Activated naive CD8-positive, alpha-beta T cell treated with anti-CD3 and anti-CD28 coated beads for 36 hours (primary cell): ENCODE measurements around the gene ATPAF1. TPM values are rescaled to one million over a fixed set of nuclear protein-coding genes. Genes with fewer than 3 reads are reported as not detected.
"Not testable (repeated sequence)": the region's sequence is repeated elsewhere in the genome, so short reads cannot be mapped to it uniquely, and the experiment has no call there.

ENCODE experiments used
- DNase-seq: peaks from one replicate; pipeline ENCODE4 v3.0.0; 2021
- H3K27ac Mint-ChIP-seq: one replicate; pipeline ENCODE4 v1.8.0; 2022; ENCODE audit warnings: mild to moderate bottlenecking, moderate library complexity, mixed read lengths
- H3K27me3 Mint-ChIP-seq: one replicate; pipeline ENCODE4 v1.8.0; 2022; ENCODE audit warnings: mild to moderate bottlenecking, mixed read lengths
- H3K36me3 Mint-ChIP-seq: one replicate; pipeline ENCODE4 v1.8.0; 2021; ENCODE audit warnings: mild to moderate bottlenecking, mixed read lengths
- H3K4me1 Mint-ChIP-seq: one replicate; pipeline ENCODE4 v1.8.0; 2021; ENCODE audit warnings: mixed read lengths
- H3K4me3 Mint-ChIP-seq: one replicate; pipeline ENCODE4 v1.8.0; 2022; ENCODE audit warnings: mild to moderate bottlenecking, moderate library complexity, mixed read lengths
- H3K9me3 Mint-ChIP-seq: one replicate; pipeline ENCODE4 v1.8.0; 2022; ENCODE audit warnings: mixed read lengths
- total RNA-seq, 2 experiments: library from RNA; stranded (reverse); gene quantifications; one replicate each; pipeline ENCODE4 v1.2.3, GENCODE V29; 2021

Gene ATPAF1
- 10 to 100 TPM; 45.0 to 46.6 TPM for total RNA-seq

- Mint-ChIP-seq H3K4me1 (peaks cover 15% of the 10 kb centered on the region), H3K9me3 (no peaks in the 10 kb centered on the region), H3K27ac (peak within 1 kb of the TSS; percentile 38), H3K36me3 (peaks cover 13% of the 10 kb centered on the region), H3K27me3 (no peaks in the 10 kb centered on the region), H3K4me3 (peak within 1 kb of the TSS; percentile 84)
- DNase-seq: peak; percentile 72
These were observed at the start of gene ATPAF1 for GRCh38 chr1:46667782-46668760. ATPAF1 (minus strand) TSS chr1:46668364; CDS start chr1:46668322, 42 bp downstream.

GRCh38 chr1:46717654-46718053 lies 49.5 kb upstream of the ATPAF1 start:
- peak overlapping the region; percentile 83 for H3K27ac Mint-ChIP-seq
- H3K9me3 Mint-ChIP-seq: no peaks in the 10 kb centered on the region
- H3K27me3 Mint-ChIP-seq: no peaks in the 10 kb centered on the region
- DNase-seq: no peak
- peak overlapping the region; percentile 96 for H3K4me3 Mint-ChIP-seq
- H3K4me1 Mint-ChIP-seq: peaks cover 38% of the 10 kb centered on the region
- peaks cover 15% of the 10 kb centered on the region for H3K36me3 Mint-ChIP-seq

GRCh38 chr1:46714976-46715375 lies 46.8 kb upstream of the ATPAF1 start:
- no peaks in the 10 kb centered on the region for H3K9me3 Mint-ChIP-seq
- H3K4me1 Mint-ChIP-seq: peaks cover 41% of the 10 kb centered on the region
- H3K4me3 Mint-ChIP-seq: no peak overlapping the region
- H3K36me3 Mint-ChIP-seq: peaks cover 15% of the 10 kb centered on the region
- no peaks in the 10 kb centered on the region for H3K27me3 Mint-ChIP-seq
- DNase-seq: no peak
- no peak overlapping the region for H3K27ac Mint-ChIP-seq

GRCh38 chr1:46708121-46708520 lies 40.0 kb upstream of the ATPAF1 start:
- Mint-ChIP-seq H3K9me3 (no peaks in the 10 kb centered on the region), H3K27me3 (no peaks in the 10 kb centered on the region), H3K4me3 (no peak overlapping the region), H3K27ac (no peak overlapping the region), H3K36me3 (peaks cover 15% of the 10 kb centered on the region), H3K4me1 (peaks cover 17% of the 10 kb centered on the region)
- no peak for DNase-seq

- Mint-ChIP-seq H3K27ac (no peak overlapping the region), H3K4me3 (no peak overlapping the region), H3K36me3 (peaks cover 15% of the 10 kb centered on the region), H3K9me3 (no peaks in the 10 kb centered on the region), H3K4me1 (peaks cover 19% of the 10 kb centered on the region), H3K27me3 (no peaks in the 10 kb centered on the region)
- no peak for DNase-seq
These were observed 37.2 kb upstream of the ATPAF1 start for GRCh38 chr1:46705408-46705807.

GRCh38 chr1:46703927-46704641 lies 35.9 kb upstream of the ATPAF1 start:
- DNase-seq: no peak
- Mint-ChIP-seq H3K36me3 (peaks cover 12% of the 10 kb centered on the region), H3K27ac (no peak overlapping the region), H3K27me3 (no peaks in the 10 kb centered on the region), H3K4me1 (peaks cover 24% of the 10 kb centered on the region), H3K4me3 (no peak overlapping the region), H3K9me3 (no peaks in the 10 kb centered on the region)

GRCh38 chr1:46699666-46700065 lies 31.5 kb upstream of the ATPAF1 start:
- Mint-ChIP-seq H3K4me3 (no peak overlapping the region), H3K27me3 (no peaks in the 10 kb centered on the region), H3K36me3 (peaks cover 25% of the 10 kb centered on the region), H3K27ac (no peak overlapping the region), H3K4me1 (peaks cover 21% of the 10 kb centered on the region), H3K9me3 (peaks cover 2% of the 10 kb centered on the region)
- DNase-seq: no peak

- no peak overlapping the region for H3K4me3 Mint-ChIP-seq
- no peaks in the 10 kb centered on the region for H3K27me3 Mint-ChIP-seq
- peaks cover 2% of the 10 kb centered on the region for H3K9me3 Mint-ChIP-seq
- no peak overlapping the region for H3K27ac Mint-ChIP-seq
- peaks cover 16% of the 10 kb centered on the region for H3K4me1 Mint-ChIP-seq
- H3K36me3 Mint-ChIP-seq: peaks cover 27% of the 10 kb centered on the region
- no peak for DNase-seq
These were observed 28.9 kb upstream of the ATPAF1 start for GRCh38 chr1:46697053-46697452.

GRCh38 chr1:46694676-46695075 lies 26.5 kb upstream of the ATPAF1 start:
- not testable (repeated sequence) for H3K27ac Mint-ChIP-seq, H3K9me3 Mint-ChIP-seq, H3K27me3 Mint-ChIP-seq, DNase-seq, H3K4me3 Mint-ChIP-seq
- Mint-ChIP-seq H3K36me3 (peaks cover 31% of the 10 kb centered on the region), H3K4me1 (peaks cover 12% of the 10 kb centered on the region)

GRCh38 chr1:46692811-46693770 lies 24.9 kb upstream of the ATPAF1 start:
- peaks cover 18% of the 10 kb centered on the region for H3K4me1 Mint-ChIP-seq
- H3K4me3 Mint-ChIP-seq: no peak overlapping the region
- peaks cover 36% of the 10 kb centered on the region for H3K36me3 Mint-ChIP-seq

GRCh38 chr1:46691997-46692790 lies 24.0 kb upstream of the ATPAF1 start:
- H3K27ac Mint-ChIP-seq: no peak overlapping the region
- no peak for DNase-seq
- peaks cover 2% of the 10 kb centered on the region for H3K9me3 Mint-ChIP-seq
- H3K4me1 Mint-ChIP-seq: peaks cover 18% of the 10 kb centered on the region
- no peak overlapping the region for H3K4me3 Mint-ChIP-seq
- H3K27me3 Mint-ChIP-seq: no peaks in the 10 kb centered on the region
- H3K36me3 Mint-ChIP-seq: peaks cover 40% of the 10 kb centered on the region

More at GRCh38 chr1:46692811-46693770, 24.9 kb upstream of the ATPAF1 start:
- DNase-seq: no peak
- Mint-ChIP-seq H3K27ac (no peak overlapping the region), H3K27me3 (no peaks in the 10 kb centered on the region), H3K9me3 (peaks cover 2% of the 10 kb centered on the region)

- H3K4me1 Mint-ChIP-seq: peaks cover 17% of the 10 kb centered on the region
- DNase-seq: no peak
- peaks cover 2% of the 10 kb centered on the region for H3K9me3 Mint-ChIP-seq
- H3K4me3 Mint-ChIP-seq: no peak overlapping the region
- no peak overlapping the region for H3K27ac Mint-ChIP-seq
- no peaks in the 10 kb centered on the region for H3K27me3 Mint-ChIP-seq
- peaks cover 39% of the 10 kb centered on the region for H3K36me3 Mint-ChIP-seq
These were observed 22.8 kb upstream of the ATPAF1 start for GRCh38 chr1:46690931-46691421.

GRCh38 chr1:46689897-46690296 lies 21.7 kb upstream of the ATPAF1 start:
- Mint-ChIP-seq H3K4me1 (peaks cover 21% of the 10 kb centered on the region), H3K9me3 (no peaks in the 10 kb centered on the region), H3K36me3 (peaks cover 29% of the 10 kb centered on the region), H3K27me3 (no peaks in the 10 kb centered on the region), H3K27ac (no peak overlapping the region), H3K4me3 (no peak overlapping the region)
- DNase-seq: no peak

- H3K4me3 Mint-ChIP-seq: no peak overlapping the region
These were observed 21.2 kb upstream of the ATPAF1 start for GRCh38 chr1:46689356-46689755.

More at GRCh38 chr1:46689356-46689755, 21.2 kb upstream of the ATPAF1 start:
- Mint-ChIP-seq H3K27me3 (no peaks in the 10 kb centered on the region), H3K36me3 (peaks cover 24% of the 10 kb centered on the region), H3K27ac (peak overlapping the region; percentile 17), H3K4me1 (peaks cover 24% of the 10 kb centered on the region), H3K9me3 (no peaks in the 10 kb centered on the region)
- no peak for DNase-seq
